ENCODE measurements around the gene SULF2.

The SULF2 gene

GRCh38 chr20:47642118-47642517, 143.2 kb downstream of the SULF2 start:
- no peak for FAIRE-seq

- FAIRE-seq: no peak
Observed at GRCh38 chr20:47638851-47639250, 146.4 kb downstream of the SULF2 start.

- FAIRE-seq: no peak
Observed at GRCh38 chr20:47635256-47635655, 150.0 kb downstream of the SULF2 start.

GRCh38 chr20:47631078-47631477, 154.2 kb downstream of the SULF2 start:
- FAIRE-seq: no peak

- FAIRE-seq: no peak
Observed at GRCh38 chr20:47629907-47630306, 155.4 kb downstream of the SULF2 start.

- FAIRE-seq: no peak
Observed at GRCh38 chr20:47627540-47627939, 157.7 kb downstream of the SULF2 start.

- no peak for FAIRE-seq
Observed at GRCh38 chr20:47623206-47623605, 162.1 kb downstream of the SULF2 start.

- no peak for FAIRE-seq
Observed at GRCh38 chr20:47622118-47622665, 163.1 kb downstream of the SULF2 start.

- peak; percentile 97 for FAIRE-seq
Observed at GRCh38 chr20:47620808-47621805, 164.2 kb downstream of the SULF2 start.

GRCh38 chr20:47618479-47618878, 166.8 kb downstream of the SULF2 start:
- no peak for FAIRE-seq

- FAIRE-seq: no peak
Observed at GRCh38 chr20:47614703-47615309, 170.5 kb downstream of the SULF2 start.

GRCh38 chr20:47612670-47613069, 172.6 kb downstream of the SULF2 start:
- no peak for FAIRE-seq

GRCh38 chr20:47611785-47612184, 173.5 kb downstream of the SULF2 start:
- no peak for FAIRE-seq

- FAIRE-seq: no peak
Observed at GRCh38 chr20:47610945-47611250, 174.4 kb downstream of the SULF2 start.

GRCh38 chr20:47610247-47610944, 174.9 kb downstream of the SULF2 start:
- no peak for FAIRE-seq

- no peak for FAIRE-seq
Observed at GRCh38 chr20:47609001-47609400, 176.3 kb downstream of the SULF2 start.
